ENCODE results near the gene MANBA. TPM values are rescaled to one million over a fixed set of nuclear protein-coding genes. Genes with fewer than 3 reads are reported as not detected.

MANBA gene
- total and polyA plus RNA-seq, 2 of the 13 experiments (the other 11 are each of a cell fraction or from before 2014, with no cell fraction given) = 11.7 to 33.3 TPM

- TF ChIP-seq NFAT5 (CRISPR knock-in tag; IDR thresholded peaks at IDR 0.05) (no peak), SNAPC5 (CRISPR knock-in tag; IDR thresholded peaks at IDR 0.05; ENCODE audit: borderline replicate concordance) (no peak), CHD2 (IDR thresholded peaks at IDR 0.05; ENCODE audit: low read depth, low read length) (no peak), AHR (CRISPR knock-in tag; IDR thresholded peaks at IDR 0.05) (no peak), ZEB1 (IDR thresholded peaks at IDR 0.05; ENCODE audit: insufficient replicate concordance, low read depth) (no peak), CBFB (CRISPR knock-in tag; IDR thresholded peaks at IDR 0.05) (no peak), ZNF24 (IDR thresholded peaks at IDR 0.05) (no peak), HCFC1 (IDR thresholded peaks at IDR 0.05; ENCODE audit: low read depth, low read length) (no peak), ZSCAN20 (CRISPR knock-in tag; IDR thresholded peaks at IDR 0.05; ENCODE audit: borderline replicate concordance) (no peak), ZBTB1 (CRISPR knock-in tag; IDR thresholded peaks at IDR 0.05; ENCODE audit: borderline replicate concordance) (no peak), KLF11 (CRISPR knock-in tag; IDR thresholded peaks at IDR 0.05) (0 out of 2 replicates have a peak, but pooled peaks have one; percentile 22), ZHX2 (IDR thresholded peaks at IDR 0.05; ENCODE audit: low read depth) (no peak), ZHX2 (CRISPR knock-in tag; IDR thresholded peaks at IDR 0.05; ENCODE audit: borderline replicate concordance) (no peak), AGO2 (optimal IDR thresholded peaks at IDR 0.05; ENCODE audit: low read depth, low read length) (no peak), ZBTB43 (CRISPR knock-in tag; conservative IDR thresholded peaks at IDR 0.05) (no peak), ZNF136 (CRISPR knock-in tag; IDR thresholded peaks at IDR 0.05; ENCODE audit: low read depth) (peak; percentile 69; the same call in 1 of the 2 replicates)
Measured at GRCh38 chr4:102620697-102621497, 139.9 kb downstream of the MANBA start (continued).
